ENCODE results near the gene APOB. TPM values are rescaled to one million over a fixed set of nuclear protein-coding genes. Genes with fewer than 3 reads are reported as not detected.

APOB gene
- polyA plus RNA-seq, 12 donors, result 0.04 to 44.3 (median 0.15) TPM; not detected in 1

DNA sequence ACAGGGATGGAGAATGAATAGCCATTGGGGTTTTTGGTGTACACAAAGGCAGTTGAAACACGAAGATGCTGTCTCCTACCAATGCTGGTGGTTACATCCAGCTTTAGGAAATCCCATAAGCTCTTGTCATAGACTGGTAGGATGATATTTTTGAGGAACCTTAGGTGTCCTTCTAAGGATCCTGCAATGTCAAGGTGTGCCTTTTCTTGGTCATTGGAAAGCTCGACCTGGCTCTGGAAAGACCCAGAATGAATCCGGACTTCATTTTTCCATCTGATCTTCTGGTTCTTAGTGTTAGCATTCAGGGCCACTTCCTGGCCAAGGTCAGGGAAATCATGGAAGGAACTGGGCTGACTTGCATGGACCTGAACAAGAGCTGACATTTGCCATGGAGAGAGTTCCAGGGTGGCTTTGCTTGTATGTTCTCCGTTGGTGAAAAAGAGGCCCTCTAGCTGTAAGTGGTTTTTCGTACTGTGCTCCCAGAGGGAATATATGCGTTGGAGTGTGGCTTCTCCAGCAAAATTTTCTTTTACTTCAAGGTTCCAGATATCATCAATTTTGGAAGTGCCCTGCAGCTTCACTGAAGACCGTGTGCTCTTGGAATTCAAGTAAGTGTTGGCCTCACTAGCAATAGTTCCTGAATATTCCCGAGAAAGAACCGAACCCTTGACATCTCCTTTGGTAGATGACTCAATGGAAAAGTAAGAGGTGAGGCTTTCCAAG is 38.0 kb downstream of the APOB start:
- no peak for DNase-seq

- no peak for DNase-seq
Observed at GRCh38 chr2:21005111-21005699, 38.7 kb downstream of the APOB start.

- DNase-seq, result no peak
Observed at GRCh38 chr2:21004181-21004572, 39.7 kb downstream of the APOB start.

- DNase-seq, result no peak
Observed at GRCh38 chr2:21003572-21004180, 40.2 kb downstream of the APOB start.

DNA sequence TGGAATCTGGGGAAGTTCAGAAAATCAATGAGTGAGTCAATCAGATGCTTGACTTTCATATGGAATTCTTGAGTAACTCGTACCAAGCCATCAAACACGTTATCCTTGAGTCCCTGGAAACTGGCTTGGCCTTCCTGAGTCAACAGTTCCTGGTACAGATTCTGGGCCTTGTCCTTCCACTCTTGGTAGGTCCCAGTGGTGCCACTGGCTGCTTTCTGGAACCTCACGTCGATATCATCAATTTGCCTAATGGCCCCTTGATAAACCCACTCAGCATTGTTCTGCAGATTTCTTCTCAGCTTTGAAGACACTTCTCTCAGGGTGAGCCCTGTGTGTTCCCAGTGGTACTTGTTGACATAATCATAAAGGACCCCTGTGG is 41.1 kb downstream of the APOB start:
- no peak for DNase-seq

DNA sequence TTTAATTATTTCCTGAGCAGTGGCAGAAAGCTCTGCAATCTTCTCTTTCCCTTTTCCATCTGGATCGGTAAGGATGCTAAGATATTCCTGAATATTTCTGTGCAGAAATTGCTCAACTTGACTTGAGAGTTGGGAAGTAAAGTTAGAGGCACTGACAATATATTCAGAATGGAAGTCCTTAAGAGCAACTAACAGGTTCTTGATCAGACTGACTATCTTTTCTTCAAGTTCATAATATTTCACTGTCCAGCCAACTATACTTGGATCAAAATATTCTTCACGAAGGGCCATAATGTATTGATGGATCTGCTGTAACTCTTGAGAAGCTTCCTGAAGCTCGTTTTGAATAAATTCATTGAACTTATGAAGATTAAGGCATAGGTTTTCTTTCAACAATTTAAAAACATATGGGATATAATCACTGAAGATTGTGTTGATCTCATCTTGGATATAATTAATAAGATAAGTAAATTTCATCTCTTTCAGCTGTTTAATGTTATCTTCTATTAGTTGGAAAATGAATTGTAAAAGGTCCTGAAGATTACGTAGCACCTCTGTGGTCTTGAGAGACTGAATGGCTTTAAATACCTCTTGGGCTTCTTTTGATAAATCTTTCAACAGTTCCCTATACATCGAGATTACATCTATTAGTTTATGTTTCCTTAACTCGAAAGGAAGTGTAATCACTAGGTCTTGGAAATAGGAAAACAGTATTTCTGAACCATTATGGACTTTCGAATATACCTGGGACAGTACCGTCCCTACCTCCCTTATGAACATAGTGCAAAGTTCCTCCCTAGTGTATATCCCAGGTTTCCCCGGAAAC is 41.7 kb downstream of the APOB start:
- DNase-seq, result no peak

GRCh38 chr2:21001225-21001946 is 42.5 kb downstream of the APOB start:
- DNase-seq, result no peak

- no peak for DNase-seq
Observed at GRCh38 chr2:20999906-21000645, 43.8 kb downstream of the APOB start.

GRCh38 chr2:20998972-20999905 is 44.6 kb downstream of the APOB start:
- no peak for DNase-seq

- DNase-seq, result no peak
Observed at GRCh38 chr2:20997953-20998722, 45.7 kb downstream of the APOB start.

GRCh38 chr2:20994130-20994529 is 49.7 kb downstream of the APOB start:
- DNase-seq, result no peak

DNA sequence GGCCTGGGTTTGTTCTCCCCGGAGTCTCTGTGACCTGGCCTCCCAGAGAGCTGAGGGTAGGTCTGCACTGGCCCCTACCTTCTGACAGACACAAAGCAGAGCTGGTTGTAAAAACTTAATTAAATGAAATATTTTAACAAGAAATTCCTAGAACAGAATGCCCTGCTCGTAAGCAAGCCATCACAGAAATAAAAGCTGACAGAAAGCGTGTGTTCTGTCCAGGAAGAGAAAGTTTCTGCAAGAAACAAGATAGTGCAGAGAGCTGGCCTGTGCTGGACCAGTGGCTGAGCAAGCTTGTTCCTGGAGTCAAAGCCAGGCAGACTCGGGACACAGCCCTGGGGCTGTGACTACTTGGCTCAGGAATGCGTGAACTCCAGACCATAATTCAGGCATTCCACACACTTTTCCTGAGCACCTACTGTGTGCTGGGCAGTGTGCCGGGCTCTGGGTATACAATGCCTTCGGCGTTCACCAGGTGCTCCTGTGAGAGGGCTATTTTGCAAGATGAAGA is 51.6 kb downstream of the APOB start:
- DNase-seq, result no peak

DNA sequence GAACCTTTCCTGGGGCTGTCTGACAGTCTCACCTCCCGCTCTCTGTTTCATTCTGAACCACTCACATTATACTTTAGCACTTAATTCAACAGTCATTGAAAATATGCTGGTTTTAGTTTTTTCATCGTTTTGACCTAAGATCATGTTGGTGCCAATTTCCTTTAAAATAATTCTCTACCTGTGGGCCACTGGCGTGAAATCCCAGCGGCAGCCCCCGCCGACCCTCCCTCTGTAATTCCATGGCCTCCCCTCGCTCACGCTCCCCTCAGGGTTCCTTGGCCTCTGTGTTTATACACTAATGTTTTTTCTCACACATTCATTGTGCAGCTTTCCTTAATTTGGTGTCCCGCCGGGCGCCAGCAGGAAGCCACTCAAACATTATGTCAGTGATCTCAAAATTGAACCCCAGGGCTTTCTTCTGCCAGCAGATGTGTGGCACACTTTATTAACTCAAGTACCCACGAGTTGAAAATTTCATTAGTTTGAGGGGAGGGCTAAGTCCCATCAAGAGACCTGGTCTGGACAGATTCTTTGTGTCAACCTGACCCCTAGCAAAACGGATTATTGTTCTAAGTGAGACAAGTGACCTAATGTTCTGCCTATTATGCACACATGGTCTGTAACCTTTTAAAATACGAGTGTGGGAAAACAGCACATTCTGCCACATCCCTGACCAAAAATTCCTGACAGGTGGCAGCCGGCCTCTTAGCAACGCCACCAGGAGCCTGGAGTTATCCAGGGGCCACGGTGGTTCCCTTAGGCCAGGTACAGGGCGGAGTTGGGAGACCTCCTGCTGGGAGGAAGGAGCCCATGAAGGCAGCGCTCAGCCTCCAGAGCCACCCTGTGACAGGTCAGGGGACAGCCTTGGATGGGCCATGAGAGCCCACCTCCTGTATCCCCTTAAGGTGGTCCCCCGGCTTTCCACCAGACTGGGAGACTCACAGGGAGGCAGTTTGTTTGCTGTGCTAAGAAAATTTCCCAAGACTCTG is 53.1 kb downstream of the APOB start:
- DNase-seq, result no peak

DNA sequence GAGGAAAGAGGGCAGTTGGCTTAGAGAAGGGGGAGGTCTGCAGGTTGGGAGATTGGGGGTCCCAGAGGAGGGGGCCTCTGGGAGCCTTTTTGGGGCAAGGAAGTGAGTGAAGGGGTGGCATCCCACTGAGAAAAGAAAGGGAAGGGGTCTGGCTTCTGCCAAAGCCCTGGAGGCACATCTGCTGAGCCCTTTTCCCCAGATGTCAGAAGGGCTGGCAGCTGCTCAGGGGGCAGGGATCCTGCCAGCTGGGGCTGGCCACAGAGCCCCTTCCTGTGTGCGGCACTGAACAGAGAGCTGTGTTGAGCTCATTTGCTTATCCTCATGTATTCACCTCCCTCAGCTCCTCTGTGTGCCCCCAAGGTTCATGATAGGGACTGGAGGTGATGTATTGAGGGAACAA is 54.5 kb downstream of the APOB start:
- DNase-seq, result no peak

DNA sequence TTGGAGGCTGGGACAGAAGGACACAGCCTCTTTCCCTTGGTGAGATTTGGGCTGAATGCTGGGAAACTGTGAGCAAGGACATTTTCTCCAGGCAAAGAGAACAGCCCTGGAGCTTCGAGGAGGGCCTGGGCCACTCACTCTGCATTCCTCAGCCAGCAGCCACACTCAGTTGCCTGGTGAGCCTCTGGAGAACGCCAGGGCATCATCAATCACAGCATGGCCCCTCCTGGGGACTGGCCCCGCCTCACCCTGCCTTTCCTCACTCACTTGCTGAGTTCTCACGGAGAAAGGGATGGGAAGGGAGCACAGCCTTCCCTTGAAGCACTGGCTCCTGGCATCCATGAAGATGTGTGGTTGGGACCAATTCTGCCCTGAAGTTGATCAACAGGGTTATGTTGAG is 55.0 kb downstream of the APOB start:
- no peak for DNase-seq

DNA sequence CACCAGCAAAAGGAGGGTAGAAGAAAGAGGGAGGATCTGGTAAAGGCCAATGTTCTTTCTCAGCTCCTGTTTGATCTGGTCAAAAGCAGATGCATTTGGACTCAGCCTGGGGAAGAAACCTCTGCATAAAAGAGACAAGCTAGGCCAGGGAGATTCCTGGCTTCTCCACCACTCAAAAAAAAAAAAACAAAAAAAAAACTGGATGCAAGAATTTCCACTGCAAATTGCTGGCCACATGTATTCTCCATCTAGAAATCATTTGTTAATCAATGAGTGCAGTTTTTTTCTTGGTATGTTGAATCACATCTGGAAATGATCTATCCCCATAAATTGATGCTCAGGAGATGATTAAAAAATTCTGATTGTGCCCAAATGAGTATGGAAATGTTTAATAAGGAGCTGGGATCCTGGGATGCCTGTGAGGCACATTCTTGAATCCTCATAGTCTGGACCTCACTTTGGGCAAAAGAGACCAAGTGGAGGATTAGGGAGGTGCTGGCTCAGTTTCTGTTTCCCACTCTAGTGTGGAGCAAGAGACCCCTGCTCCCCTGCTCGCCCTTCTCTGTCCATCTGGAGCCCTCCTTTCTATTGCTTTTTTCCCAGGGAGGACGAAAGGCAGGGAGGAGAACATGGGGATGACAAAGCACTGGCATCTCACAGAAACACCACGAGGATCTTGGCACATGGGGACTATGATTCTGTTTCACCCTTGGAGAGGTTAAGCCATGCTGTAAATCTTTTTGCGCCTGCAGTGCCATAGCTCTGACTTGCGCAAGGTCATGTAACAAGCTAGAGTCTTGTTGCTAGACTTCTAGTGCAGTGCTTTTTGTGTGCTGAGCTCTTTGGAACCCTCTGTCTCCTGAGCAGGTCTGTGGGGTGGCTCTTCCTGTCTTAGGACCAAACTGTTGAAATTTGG is 57.6 kb downstream of the APOB start:
- peak; percentile 57 for DNase-seq

Measured in muscle of arm (tissue), 12 donors.